Progenitor cell of endocrine pancreas (in vitro differentiated cells): ENCODE measurements around the gene FRMD4A. TPM values are rescaled to one million over a fixed set of nuclear protein-coding genes. Genes with fewer than 3 reads are reported as not detected.

Experiments
- DNase-seq: peaks from one replicate; pipeline ENCODE4 v3.0.0; 2021; ENCODE audit warnings: low spot score; ENCODE audit not compliant: unreplicated experiment
- H3K27ac Mint-ChIP-seq: 2 replicates; pipeline ENCODE4 v1.8.0; 2021; ENCODE audit warnings: mild to moderate bottlenecking, moderate library complexity, mixed read lengths
- H3K27me3 Mint-ChIP-seq: 2 replicates; pipeline ENCODE4 v1.8.0; 2021; ENCODE audit warnings: mixed read lengths
- H3K36me3 Mint-ChIP-seq: 2 replicates; pipeline ENCODE4 v1.8.0; 2022; ENCODE audit warnings: mixed read lengths; ENCODE audit not compliant: insufficient read depth
- H3K4me1 Mint-ChIP-seq: 2 replicates; pipeline ENCODE4 v1.8.0; 2021; ENCODE audit warnings: low read depth, mixed read lengths
- H3K4me3 Mint-ChIP-seq: 2 replicates; pipeline ENCODE4 v1.8.0; 2021; ENCODE audit warnings: low read depth, mild to moderate bottlenecking, moderate library complexity, mixed read lengths
- H3K9me3 Mint-ChIP-seq: 2 replicates; pipeline ENCODE4 v1.8.0; 2021; ENCODE audit warnings: low read depth, mixed read lengths
- total RNA-seq: library from RNA; stranded (reverse); gene quantifications from 2 replicates; pipeline ENCODE4 v1.2.1, GENCODE V29; 2021
- TF ChIP-seq, protein P1 (sequence below): fragments of 200-600 bp; sonication (generic); IDR thresholded peaks from one replicate; pipeline ENCODE4 v1.5.0; 2021; ENCODE audit warnings: antibody characterized with exemption, mild to moderate bottlenecking; ENCODE audit not compliant: unreplicated experiment

FRMD4A gene
- total RNA-seq, 1 donor from 2014 or later: 42.2 TPM

DNA sequence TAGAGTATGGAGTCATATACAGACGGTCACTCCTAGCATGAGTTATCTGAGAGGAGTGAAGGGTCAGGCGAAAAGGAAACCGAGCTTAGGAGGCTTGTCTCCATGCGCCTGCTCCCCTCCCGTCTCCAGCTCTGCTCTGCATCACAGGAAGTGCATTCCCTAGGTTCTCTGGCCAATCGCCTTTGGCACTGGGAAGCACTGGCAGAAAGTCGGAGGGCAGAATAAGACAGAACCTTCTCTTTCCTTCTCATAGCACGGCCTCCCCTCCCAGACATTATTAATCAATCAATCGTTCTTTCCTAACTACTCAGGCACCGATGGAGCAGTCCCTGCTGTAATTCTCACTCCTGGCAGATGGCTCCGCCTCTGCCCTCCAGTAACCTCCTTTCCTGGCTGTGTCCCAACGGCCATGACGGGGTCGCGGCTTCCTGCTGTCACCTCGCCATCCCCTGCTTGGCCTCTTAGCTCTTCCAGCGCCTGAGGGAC lies 177.1 kb downstream of the FRMD4A start:
- peaks cover 4% of the 10 kb centered on the region for H3K9me3 Mint-ChIP-seq
- peaks cover 10% of the 10 kb centered on the region for H3K27me3 Mint-ChIP-seq
- H3K36me3 Mint-ChIP-seq: no peaks in the 10 kb centered on the region
- DNase-seq: no peak
- H3K4me1 Mint-ChIP-seq: no peaks in the 10 kb centered on the region
- H3K4me3 Mint-ChIP-seq: no peak overlapping the region
- TF ChIP-seq, protein P1, sequence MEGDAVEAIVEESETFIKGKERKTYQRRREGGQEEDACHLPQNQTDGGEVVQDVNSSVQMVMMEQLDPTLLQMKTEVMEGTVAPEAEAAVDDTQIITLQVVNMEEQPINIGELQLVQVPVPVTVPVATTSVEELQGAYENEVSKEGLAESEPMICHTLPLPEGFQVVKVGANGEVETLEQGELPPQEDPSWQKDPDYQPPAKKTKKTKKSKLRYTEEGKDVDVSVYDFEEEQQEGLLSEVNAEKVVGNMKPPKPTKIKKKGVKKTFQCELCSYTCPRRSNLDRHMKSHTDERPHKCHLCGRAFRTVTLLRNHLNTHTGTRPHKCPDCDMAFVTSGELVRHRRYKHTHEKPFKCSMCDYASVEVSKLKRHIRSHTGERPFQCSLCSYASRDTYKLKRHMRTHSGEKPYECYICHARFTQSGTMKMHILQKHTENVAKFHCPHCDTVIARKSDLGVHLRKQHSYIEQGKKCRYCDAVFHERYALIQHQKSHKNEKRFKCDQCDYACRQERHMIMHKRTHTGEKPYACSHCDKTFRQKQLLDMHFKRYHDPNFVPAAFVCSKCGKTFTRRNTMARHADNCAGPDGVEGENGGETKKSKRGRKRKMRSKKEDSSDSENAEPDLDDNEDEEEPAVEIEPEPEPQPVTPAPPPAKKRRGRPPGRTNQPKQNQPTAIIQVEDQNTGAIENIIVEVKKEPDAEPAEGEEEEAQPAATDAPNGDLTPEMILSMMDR: no peak
- H3K27ac Mint-ChIP-seq: no peak overlapping the region

DNA sequence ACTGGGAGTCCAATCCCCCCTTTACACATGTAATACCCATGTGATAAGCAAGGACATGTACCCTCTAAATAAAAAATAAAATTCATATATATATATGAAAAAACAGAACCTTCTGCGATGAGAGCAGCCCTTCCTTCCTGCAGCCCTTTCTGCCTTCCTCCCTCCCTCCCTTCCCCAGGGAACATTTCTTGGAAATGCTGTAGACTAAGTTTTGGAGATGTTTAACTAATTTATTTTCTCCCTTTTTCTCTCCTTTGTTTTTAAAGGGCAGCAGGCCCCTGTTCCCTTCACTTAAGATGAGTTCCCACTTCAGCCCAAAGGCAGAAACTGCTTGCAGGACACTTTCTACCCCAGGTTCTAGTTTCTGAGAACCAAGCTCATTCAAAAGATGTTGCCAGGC lies 179.2 kb downstream of the FRMD4A start:
- TF ChIP-seq, protein P1: no peak
- DNase-seq: no peak
- Mint-ChIP-seq H3K36me3 (no peaks in the 10 kb centered on the region), H3K27ac (no peak overlapping the region), H3K9me3 (peaks cover 4% of the 10 kb centered on the region), H3K4me1 (no peaks in the 10 kb centered on the region), H3K27me3 (no peaks in the 10 kb centered on the region), H3K4me3 (no peak overlapping the region)

DNA sequence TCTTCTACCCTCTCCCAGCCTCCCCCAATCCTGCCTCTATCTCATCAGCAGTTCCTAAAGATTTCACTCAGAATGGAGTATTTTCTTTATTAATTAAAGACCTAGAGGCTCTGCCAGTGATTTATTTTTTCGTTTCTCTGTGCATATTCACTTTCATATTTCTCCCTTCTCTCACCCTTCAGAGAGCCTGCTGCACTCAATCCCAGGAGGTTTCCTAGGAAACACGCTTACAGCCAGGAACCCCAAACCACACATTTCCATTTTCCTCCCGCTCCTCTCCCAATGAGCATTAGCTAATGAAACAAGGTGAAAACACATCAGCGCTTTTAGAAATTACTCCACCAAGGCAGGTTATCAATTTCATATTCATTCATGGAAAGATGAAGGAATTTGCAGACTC lies 180.2 kb downstream of the FRMD4A start:
- H3K9me3 Mint-ChIP-seq: peaks cover 4% of the 10 kb centered on the region
- no peak for DNase-seq
- no peaks in the 10 kb centered on the region for H3K27me3 Mint-ChIP-seq
- H3K4me3 Mint-ChIP-seq: no peak overlapping the region
- no peaks in the 10 kb centered on the region for H3K36me3 Mint-ChIP-seq
- H3K4me1 Mint-ChIP-seq: no peaks in the 10 kb centered on the region
- no peak overlapping the region for H3K27ac Mint-ChIP-seq
- TF ChIP-seq, protein P1: no peak

DNA sequence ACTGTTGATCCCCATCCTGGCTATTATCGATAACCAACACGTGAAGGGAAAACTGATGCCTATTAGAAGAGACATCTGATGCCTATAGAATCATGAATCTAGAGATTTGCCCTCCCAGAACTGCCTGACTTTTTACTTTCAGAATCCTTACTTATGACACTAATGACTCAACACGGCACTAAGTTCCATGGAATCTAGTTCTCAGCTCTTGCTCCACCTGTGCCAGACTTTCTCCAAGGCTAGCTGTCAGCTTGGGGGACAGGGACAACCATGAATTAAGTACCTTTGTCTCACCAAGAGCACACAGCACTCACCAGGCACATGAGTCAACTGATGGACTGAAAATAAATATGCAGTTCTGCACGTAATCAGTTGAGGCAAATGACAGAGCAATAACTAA lies 184.2 kb downstream of the FRMD4A start:
- H3K27me3 Mint-ChIP-seq: peaks cover 3% of the 10 kb centered on the region

DNA sequence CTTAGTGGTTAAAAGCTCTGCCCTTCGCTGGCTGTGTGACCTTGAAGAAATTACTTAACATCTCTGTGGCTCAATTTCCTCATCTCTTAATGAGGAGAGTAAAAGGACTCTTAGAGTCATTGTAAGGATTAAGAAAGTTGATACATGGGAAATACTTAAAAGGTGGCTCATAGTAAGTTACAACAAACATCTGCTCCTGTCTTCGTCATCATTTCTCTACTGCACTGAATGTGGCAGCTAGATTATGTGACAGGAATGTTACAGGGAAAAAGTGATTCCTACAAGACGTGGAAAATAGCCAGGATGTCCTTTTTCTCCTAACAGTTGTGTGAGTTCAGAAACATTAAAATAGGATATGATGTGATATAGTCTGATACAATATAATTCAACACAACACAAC lies 184.7 kb downstream of the FRMD4A start:
- Mint-ChIP-seq H3K9me3 (no peaks in the 10 kb centered on the region), H3K27me3 (peaks cover 3% of the 10 kb centered on the region), H3K36me3 (no peaks in the 10 kb centered on the region), H3K4me3 (no peak overlapping the region), H3K27ac (no peak overlapping the region), H3K4me1 (no peaks in the 10 kb centered on the region)
- TF ChIP-seq, protein P1: no peak
- no peak for DNase-seq

More for the DNA sequence above, 184.2 kb downstream of the FRMD4A start:
- Mint-ChIP-seq H3K36me3 (no peaks in the 10 kb centered on the region), H3K4me3 (no peak overlapping the region), H3K4me1 (no peaks in the 10 kb centered on the region), H3K9me3 (no peaks in the 10 kb centered on the region), H3K27ac (no peak overlapping the region)
- no peak for DNase-seq
- TF ChIP-seq, protein P1: no peak
